CD4-positive, alpha-beta T cell treated with Interleukin-2 at 100 ng/mL for 4 hours (primary cell): ENCODE results near the gene ADCY1.

ENCODE experiments used
- DNase-seq: peaks from one replicate; pipeline ENCODE4 v3.0.0-alpha.2; 2020; ENCODE audit warnings: low spot score

Gene ADCY1

GRCh38 chr7:45593121-45593541 is 19.0 kb downstream of the ADCY1 start:
- no peak for DNase-seq

GRCh38 chr7:45593877-45594276 is 19.7 kb downstream of the ADCY1 start:
- no peak for DNase-seq

DNA sequence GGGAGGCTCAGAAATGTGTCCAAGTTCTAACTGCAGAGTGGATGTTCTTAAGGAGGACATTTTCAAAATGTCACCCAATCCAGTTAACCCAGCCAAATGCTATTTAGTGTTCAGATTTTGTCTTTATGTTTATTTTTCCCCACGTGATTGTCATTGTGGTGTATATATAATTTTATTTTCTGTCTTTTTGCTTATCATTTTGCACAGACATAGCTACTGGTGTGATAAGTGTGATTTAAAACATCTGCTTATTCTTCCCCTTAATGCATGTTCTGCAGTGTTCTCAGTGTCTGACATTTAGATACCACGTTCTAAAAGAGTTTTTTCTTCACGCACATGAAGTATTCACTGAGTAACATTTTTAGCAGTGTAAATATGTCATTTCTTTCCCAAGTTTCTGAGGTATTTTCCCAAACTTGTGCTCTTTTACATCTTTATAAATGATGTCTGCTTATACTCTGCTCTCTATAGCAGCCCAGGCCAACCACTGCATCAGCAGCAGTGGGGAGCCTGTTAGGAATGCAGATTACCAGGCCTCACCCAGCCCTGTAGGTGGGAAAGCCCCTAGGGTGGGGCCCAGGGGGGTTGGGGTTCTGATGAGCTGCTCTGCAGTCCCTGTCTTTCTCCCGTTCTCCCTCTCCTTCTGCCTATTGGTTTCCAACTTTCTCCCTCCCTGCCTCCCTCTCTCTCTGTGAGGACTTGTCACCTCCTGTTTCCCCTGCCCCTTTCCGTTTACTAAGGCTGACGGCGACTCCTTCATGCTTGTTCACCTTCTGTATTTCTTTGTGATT is 20.8 kb downstream of the ADCY1 start:
- DNase-seq: no peak

DNA sequence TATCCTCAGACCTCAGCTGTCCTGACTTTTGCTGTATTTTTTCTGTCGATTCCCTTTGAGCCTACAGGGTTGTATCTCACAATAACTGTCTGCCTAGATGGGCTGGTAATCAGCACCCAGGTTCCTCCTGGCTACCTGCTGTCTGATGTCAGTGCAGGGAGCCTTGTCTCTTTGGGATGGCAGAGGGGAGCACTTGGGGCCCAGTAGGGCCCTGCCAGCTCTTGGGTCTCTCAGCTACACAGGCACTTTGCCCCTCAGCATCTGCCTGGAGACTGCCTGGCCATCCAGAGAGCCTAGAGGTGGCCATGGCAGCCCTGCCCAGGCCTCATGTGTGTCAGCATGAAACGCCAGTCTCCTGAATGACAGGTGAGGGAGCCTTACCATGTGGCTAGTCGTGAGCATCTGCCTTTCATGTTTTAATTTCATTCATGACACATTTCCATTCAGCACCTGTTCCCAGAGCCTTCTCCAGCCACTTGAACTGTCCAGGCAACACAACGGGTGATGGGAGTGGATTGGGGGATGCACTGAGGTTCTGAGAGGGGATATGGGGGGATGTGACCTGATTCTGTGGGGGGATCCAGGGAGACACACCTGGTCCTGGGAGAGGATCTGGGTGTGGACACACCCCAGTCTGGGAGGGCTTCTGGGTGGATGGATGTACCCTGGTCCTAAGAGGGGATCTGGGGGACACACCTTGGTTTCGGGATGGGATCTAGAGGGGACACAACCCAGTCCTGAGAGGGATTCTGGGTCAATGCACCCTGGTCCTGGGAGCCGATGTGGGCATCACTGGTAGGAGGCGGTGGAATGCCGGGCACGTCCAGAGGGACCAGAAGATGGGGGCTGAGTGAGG is 21.9 kb downstream of the ADCY1 start:
- DNase-seq: no peak

- DNase-seq: no peak
Observed at GRCh38 chr7:45596665-45597095, 22.5 kb downstream of the ADCY1 start.

DNA sequence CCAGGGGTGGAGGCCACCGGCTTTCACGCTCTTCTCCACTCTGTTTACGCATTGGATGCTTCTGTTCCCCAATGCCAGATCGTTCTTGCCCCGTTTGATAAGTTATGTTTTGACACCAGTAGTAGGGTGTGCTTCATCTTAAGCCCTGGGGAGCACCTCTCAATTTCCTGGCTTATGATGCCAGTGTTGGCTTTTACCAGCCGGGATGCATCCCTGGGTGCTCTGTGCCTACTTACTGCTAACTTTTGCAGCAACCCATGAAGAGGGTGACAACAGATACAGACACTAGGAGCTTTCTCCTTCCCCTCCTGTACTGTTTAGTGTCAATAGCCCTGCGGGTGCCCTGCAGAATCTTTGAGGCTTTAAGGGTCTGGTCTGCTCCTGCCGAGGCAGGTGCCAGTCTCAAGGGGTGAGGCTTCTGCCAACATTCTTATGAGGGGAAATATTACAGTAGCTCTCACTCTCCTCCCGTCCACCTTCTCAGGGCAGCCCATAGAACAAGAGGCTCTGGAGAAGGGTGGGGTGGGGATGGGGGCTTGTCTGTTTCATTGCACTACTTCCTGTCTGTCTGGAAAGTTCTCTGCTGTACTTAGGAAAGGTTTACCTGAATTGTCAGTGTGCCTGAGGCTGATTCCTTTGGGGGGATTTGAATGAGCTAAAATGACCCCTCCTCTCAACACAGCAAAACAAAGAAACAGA is 23.3 kb downstream of the ADCY1 start:
- DNase-seq: no peak

- no peak for DNase-seq
Observed at GRCh38 chr7:45598886-45599520, 24.8 kb downstream of the ADCY1 start.

DNA sequence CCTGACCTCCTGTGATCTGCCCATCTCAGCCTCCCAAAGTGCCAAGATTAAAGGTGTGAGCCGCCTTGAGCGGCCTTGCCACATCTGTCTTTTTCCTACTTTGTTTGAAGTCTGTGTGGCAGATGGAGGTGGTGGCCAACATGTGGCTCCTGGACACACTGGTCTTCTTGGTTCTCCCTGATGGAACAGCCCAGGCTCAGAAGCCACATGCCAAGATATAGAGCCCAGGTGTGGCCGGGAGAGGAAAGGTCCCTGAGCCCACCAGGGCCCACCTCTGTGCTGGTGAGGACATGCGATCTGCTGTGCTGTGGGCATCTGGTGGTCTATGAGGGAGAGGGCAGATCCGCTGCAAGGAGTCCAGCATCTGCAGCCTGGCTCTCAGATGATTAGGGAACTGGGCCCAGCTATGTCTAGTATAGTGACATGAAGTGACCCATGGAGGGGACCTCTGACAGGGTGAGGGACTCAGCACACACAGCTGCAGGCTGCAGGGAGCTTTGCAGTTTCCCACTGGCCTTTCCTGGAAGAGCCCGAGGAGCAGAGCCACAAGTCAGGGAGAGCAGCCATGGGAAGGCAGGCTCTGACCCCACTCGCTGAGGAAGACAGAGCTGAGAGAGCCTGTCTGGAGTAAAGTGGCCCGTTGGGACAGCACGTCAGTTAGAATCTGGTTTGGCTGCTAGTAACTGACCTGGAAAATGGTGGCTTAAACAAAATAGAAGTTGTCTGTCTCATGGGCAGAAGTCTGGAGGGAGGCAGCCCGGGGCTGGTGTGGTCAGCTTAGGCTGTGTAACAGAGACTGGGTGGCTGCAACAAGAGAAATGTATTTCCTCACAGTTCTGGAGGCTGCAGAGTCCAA is 25.9 kb downstream of the ADCY1 start:
- no peak for DNase-seq

DNA sequence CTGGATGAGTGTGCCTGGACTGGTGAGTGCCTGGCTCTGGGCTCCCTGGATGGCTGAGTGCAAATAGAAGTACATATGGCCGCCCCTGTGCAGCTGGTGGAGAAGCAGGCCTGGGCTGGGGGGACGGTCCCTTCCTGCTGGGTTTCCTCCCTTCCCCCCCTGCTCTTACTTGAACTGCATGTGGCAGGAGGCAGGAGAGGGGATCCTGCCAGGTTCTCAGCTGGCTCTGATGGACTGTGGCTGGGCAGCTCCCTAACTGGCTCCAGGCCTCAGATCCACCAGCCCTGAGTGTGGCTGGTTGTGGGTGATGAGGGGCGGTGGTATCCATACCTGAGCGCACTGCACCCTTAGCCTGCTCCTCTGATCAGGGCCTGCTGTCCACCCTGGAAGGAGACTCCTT is 26.9 kb downstream of the ADCY1 start:
- no peak for DNase-seq

- no peak for DNase-seq
Observed at GRCh38 chr7:45601816-45602540, 27.8 kb downstream of the ADCY1 start.

DNA sequence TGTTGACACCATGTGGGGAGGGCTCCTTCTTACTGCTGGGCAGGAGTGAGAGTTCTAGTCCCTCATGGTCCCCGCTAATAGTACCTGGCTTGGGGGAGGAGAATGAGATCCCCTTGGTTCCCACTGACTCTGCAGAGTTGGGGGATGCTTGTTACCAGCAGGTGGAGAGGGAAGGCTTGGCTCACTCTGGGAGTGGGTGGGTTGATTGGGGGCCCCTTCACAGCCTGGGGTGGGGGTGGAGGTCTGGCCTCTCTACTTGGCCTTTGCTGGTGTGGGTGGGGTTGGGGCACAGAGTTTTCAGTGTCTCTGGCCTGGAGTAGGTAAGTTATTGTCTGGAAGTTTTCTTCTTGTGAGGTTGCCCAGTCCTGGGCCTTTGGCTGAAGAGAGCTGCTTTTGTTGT is 31.9 kb downstream of the ADCY1 start:
- DNase-seq: no peak

DNA sequence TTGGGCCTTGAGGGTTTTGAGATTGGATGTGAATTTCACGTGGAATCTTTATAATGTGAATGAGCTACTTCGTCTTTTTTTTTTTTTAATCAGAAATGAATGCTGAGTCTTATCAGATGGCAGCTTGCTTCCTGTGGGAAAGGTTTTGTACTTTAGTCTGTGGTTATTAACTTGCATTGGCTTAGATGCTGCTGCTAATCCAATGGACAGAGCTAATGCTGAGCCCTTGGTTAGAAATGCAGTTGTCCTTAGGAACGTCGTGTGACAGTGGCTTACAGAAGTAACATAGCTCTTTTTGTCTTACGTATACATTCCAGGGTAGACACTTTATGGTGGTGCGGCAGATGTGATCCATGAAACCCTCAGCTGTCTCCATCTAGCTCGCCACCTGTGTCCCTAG is 32.8 kb downstream of the ADCY1 start:
- DNase-seq: no peak

- DNase-seq: no peak
Observed at GRCh38 chr7:45609180-45609579, 35.0 kb downstream of the ADCY1 start.

DNA sequence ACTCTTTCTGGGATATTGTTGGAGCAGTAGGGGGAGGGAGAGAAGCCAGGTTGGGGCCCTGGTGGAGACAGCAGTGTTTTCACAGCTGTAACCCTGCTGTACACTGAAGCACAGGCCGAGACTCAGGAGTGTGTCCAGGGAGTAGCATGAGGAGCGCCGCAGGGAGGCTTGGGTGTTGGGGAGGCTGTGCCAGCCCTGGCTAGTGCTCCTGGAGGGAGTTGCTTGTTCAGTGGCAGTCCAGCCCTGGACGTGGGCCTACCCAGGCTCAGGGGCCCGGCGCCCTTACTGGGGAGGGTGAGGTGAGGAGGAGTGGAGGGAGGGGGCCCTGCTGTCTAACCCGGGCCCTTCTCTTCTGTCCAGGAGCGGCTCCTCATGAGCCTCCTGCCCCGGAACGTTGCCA is 35.9 kb downstream of the ADCY1 start:
- DNase-seq: no peak

- no peak for DNase-seq
Observed at GRCh38 chr7:45610660-45611299, 36.6 kb downstream of the ADCY1 start.

- no peak for DNase-seq
Observed at GRCh38 chr7:45617166-45617565, 43.0 kb downstream of the ADCY1 start.

GRCh38 chr7:45622058-45622457 is 47.9 kb downstream of the ADCY1 start:
- no peak for DNase-seq

DNA sequence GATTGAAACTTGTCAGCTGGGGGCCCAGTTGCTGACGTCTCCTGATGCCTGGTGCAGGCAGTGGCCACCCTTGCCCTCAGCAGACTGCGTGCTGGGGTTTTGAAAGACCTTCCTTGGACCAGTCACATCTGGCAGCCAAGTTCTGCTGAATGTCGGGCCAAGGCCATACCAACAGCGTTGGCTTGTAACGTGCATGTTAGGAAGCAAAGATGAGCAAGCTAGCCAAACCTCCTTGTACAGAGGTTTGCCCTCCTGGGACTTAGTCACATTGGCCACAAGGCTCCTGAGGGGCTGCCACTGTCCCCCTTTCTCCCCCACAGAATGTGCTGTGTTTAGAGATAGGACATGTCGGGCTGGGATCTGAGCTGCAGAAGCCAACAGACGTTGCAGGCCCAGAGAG is 49.0 kb downstream of the ADCY1 start:
- DNase-seq: no peak

- DNase-seq: no peak
Observed at GRCh38 chr7:45623740-45624391, 49.7 kb downstream of the ADCY1 start.

DNA sequence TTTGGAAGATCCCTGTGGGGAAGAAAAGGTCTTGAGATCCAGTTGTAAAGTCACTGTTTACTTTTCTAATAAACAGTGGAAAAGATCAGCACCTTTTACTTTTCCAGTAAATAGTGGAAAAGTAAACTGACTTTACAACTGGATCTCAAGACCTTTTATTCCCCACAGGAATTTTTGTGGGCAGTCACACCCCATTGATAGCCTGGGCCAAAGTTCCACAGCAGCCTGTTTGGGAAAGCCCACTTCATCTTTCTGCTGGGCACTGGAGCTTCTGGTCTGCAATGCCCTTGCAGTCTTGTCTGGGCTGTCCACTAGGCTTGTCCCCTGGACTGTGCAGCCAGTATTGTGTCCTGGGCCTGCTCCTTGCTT is 50.2 kb downstream of the ADCY1 start:
- DNase-seq: no peak
